Body of pancreas (tissue), 4 donors: Measurements from ENCODE around the gene TTC13. TPM values are rescaled to one million over a fixed set of nuclear protein-coding genes. Genes with fewer than 3 reads are reported as not detected.

Experiments
- ATAC-seq: fragments of 150-250 bp; one replicate; pipeline ENCODE4 v1.9.1; 2016
- DNase-seq, 4 donors: peaks; one replicate each; pipeline ENCODE4 v3.0.0-alpha.2; 2019
- H3K27ac ChIP-seq, 4 donors: fragments of 200-600 bp; sonication (generic); 1 replicate in 3 of 4; 2 replicates in 1 of 4; pipeline versions ENCODE4 v1.5.1 to v1.6.1; 2016 to 2019; ENCODE audit warnings: mild to moderate bottlenecking in 1 of 4, mixed read lengths in 1 of 4, moderate library complexity in 1 of 4
- H3K27me3 ChIP-seq, 2 donors: fragments of 200-600 bp; sonication (generic); one replicate each; pipeline ENCODE4 v1.6.0; 2016; ENCODE audit warnings: mild to moderate bottlenecking in 1 of 2
- H3K36me3 ChIP-seq, 2 donors: fragments of 200-600 bp; sonication (generic); replicated peaks in 1 of 2; 2 replicates each; pipeline ENCODE4 v1.5.1; 2016; ENCODE audit warnings: low read depth in 2 of 2; ENCODE audit not compliant: insufficient read depth in 1 of 2
- H3K4me1 ChIP-seq: fragments of 200-600 bp; sonication (generic); one replicate; pipeline ENCODE4 v1.6.0; 2016
- H3K4me3 ChIP-seq, 2 donors: fragments of 200-600 bp; sonication (generic); 1 replicate in 1 of 2; 2 replicates in 1 of 2; pipeline ENCODE4 v1.5.1; 2016 to 2019
- H3K9me3 ChIP-seq, 3 donors: fragments of 200-600 bp; sonication (generic); 1 replicate in 2 of 3; 2 replicates in 1 of 3; pipeline ENCODE4 v1.5.1; 2016
- POLR2A ChIP-seq, 3 donors: fragments of 450-650 bp; IDR thresholded peaks; one replicate each; pipeline ENCODE4 v1.6.1; 2016; ENCODE audit warnings: antibody characterized with exemption in 3 of 3, mild to moderate bottlenecking in 2 of 3
- WGBS, 2 donors: methylation state at CpG; one replicate each; pipeline ENCODE4 v1.1.5; 2017; 5-methylcytosine and 5-hydroxymethylcytosine counted together
- intact Hi-C: fragments of 100-400 bp; cut with DNase I; formaldehyde crosslinking; loops from one replicate; pipeline ENCODE4 v1.15.1; 2023
- total RNA-seq, 2 donors: library from RNA; depleted of rRNA; stranded (reverse); fragments of >200 nt; gene quantifications; one replicate each; pipeline ENCODE4 v1.1.0, GENCODE V29; 2016
- TF ChIP-seq, protein P1 (sequence below), 7 experiments: fragments of 450-650 bp in 4 of 7; fragments of 200-600 bp in 3 of 7; sonication (generic) in 3 of 7; IDR thresholded peaks; one replicate each; pipeline ENCODE4 v1.5.1; 2016 to 2019; ENCODE audit warnings: antibody characterized with exemption in 7 of 7

Gene TTC13
- total RNA-seq, 2 donors from 2014 or later: 18.2 to 24.4 TPM

DNA sequence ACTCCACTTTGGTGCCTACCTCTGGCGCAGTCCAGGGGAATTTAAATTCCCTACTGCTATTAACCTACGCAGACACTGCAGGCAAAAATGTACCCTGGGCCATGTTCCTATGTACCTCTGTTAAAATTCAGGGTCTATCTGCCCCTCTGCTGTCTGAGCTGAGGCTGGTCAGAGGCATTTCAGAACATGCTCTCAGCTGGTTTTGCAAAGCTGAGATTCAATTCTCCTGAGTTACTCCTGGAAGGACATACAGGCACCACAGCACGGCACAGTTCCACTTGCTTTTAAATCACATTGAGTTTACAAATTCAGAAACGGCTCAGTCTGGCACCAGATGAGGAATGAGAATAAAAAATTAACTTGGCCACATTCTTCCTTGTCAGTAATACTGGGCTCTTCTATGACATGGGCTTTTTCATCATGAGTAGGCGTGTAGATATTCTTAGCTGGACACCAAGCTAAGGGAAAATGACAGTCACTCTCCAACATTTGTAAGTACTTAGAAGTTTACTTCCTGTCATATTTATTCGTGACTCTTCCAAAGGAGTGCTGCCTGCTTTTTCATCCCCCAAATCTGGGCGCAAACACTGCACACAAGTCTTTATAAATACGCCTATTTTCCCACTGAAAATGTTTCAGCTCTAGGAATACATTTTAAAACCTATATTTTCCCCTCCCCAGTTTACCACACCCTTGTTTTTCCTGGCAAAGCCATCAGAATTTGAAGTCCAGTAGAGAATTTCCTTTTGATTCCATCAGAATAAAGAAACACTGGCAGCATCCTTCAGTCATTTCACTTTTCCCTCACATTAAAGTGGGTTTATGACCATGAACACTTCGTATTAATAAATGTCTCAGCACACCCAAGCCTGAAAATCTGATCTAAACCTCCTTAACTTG, 112.2 kb downstream of the TTC13 start:
- ATAC-seq (peak; percentile 34), DNase-seq (peak in 3 of 4 donors; percentile 27 to 41 (median 38))
- Histone ChIP-seq H3K27ac (peak overlapping the region; percentile 94 to 97 (median 95)), H3K27me3 (no peaks in the 10 kb centered on the region), H3K36me3 (no peaks in the 10 kb centered on the region), H3K9me3 (peaks cover 0 to 4% (median 0%) of the 10 kb centered on the region in 3 donors), H3K4me1 (peaks cover 70% of the 10 kb centered on the region), H3K4me3 (no peak overlapping the region)
- TF ChIP-seq, protein P1, sequence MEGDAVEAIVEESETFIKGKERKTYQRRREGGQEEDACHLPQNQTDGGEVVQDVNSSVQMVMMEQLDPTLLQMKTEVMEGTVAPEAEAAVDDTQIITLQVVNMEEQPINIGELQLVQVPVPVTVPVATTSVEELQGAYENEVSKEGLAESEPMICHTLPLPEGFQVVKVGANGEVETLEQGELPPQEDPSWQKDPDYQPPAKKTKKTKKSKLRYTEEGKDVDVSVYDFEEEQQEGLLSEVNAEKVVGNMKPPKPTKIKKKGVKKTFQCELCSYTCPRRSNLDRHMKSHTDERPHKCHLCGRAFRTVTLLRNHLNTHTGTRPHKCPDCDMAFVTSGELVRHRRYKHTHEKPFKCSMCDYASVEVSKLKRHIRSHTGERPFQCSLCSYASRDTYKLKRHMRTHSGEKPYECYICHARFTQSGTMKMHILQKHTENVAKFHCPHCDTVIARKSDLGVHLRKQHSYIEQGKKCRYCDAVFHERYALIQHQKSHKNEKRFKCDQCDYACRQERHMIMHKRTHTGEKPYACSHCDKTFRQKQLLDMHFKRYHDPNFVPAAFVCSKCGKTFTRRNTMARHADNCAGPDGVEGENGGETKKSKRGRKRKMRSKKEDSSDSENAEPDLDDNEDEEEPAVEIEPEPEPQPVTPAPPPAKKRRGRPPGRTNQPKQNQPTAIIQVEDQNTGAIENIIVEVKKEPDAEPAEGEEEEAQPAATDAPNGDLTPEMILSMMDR (IDR thresholded peaks at IDR 0.05): no peak
- TF ChIP-seq POLR2A (IDR thresholded peaks at IDR 0.05): peak in 2 of 3 donors; percentile 55 to 60
- intact Hi-C loops: no loop called here
- WGBS, 2 donors: 41 to 51% methylated on average over 9 of the region's 9 CpGs

DNA sequence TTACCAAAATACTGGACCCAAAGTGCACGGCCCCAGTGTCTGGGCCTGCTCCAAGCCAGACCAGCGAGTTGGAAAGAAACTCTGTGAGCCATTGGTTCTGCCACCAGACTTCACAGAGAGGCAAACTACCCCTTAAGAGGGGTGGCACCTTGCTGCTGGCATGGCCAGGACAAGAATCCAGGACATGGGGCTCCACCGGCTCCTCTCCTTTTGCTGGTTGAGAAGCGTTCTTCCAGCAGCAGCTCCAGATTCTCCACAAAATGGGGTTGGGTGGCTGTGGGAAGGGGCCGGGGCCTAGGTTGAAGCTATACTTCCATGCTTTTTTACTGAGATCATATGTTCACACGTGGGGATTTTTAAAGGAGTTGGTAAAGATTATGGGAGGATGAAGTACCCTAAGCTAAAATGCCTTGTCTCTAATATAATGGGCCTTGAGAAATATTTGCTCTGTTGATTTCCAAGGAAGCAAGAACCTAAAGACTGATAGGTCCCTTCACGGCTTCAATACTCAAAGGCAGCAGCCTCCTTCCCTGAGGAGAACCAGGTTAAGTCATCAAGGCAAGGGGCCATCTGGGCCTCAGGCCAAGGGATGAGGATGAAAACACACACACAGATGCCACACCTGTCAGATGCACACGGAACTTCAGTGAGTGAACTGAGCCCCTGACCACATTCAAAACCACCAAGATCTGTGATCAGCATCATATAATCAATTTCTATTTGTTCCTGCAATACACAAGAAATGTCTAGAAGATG, 113.4 kb downstream of the TTC13 start:
- no peak for TF ChIP-seq POLR2A (IDR thresholded peaks at IDR 0.05)
- TF ChIP-seq, protein P1 (IDR thresholded peaks at IDR 0.05): no peak
- intact Hi-C loops: no loop called here
- no peaks in the 10 kb centered on the region for H3K27me3 ChIP-seq
- peak overlapping the region; percentile 94 to 97 (median 95) for H3K27ac ChIP-seq
- H3K4me3 ChIP-seq: no peak overlapping the region
- DNase-seq: no peak
- no peak for ATAC-seq
- peaks cover 72% of the 10 kb centered on the region for H3K4me1 ChIP-seq
- H3K9me3 ChIP-seq: peaks cover 0 to 4% (median 0%) of the 10 kb centered on the region in 3 donors
- 74 to 80% methylated on average over 8 of the region's 8 CpGs for WGBS, 2 donors
- H3K36me3 ChIP-seq: no peaks in the 10 kb centered on the region

DNA sequence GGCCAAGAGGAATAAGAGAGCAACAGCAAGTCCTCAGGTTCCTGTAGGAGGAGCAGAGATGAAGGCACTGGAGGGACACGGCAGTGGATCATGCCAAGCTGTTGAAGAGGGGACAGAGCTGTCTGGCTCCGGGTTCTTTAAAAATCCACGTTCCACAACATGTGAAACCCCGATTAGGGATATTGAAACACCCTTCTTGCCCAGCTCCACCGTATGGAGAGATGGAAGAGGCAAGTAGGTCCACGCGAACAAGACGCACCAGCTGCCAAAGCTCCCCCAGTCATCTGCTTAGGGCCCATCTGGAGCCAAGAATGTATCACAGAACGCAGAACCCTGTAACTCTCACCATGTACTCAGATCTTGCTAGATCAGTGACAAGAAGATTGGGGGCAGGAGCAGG, 114.2 kb downstream of the TTC13 start:
- intact Hi-C loops: no loop called here
- TF ChIP-seq, protein P1 (IDR thresholded peaks at IDR 0.05): no peak
- TF ChIP-seq POLR2A (IDR thresholded peaks at IDR 0.05): no peak
- 80 to 82% methylated on average over 9 of the region's 9 CpGs for WGBS, 2 donors
- no peak for ATAC-seq
- Histone ChIP-seq H3K4me1 (peaks cover 64% of the 10 kb centered on the region), H3K4me3 (no peak overlapping the region), H3K9me3 (peaks cover 0 to 1% (median 0%) of the 10 kb centered on the region in 3 donors), H3K27me3 (no peaks in the 10 kb centered on the region), H3K27ac (peak overlapping the region in 3 of 4 donors; percentile 95 to 97 (median 95)), H3K36me3 (no peaks in the 10 kb centered on the region)
- no peak for DNase-seq

DNA sequence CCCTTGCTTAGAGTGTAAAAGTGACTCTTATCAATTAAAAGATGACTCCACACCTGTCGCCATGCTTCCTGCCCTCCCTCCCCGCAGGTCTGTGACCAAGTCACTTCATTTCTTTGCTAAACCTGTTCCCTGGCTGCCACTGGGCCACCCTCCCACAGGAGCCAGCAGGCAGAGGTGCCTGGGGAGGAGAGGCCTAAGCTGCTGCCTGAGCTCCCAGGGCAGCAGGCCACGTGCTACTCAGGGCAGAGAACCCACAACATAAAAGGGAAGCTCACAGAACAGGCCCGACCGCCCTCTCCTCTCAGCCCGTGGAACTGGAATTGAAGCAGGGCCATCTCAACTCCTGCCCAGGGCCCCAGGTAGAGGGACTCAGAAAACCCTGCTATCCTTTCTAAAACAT, 115.2 kb downstream of the TTC13 start:
- Histone ChIP-seq H3K4me3 (no peak overlapping the region), H3K36me3 (no peaks in the 10 kb centered on the region), H3K27me3 (no peaks in the 10 kb centered on the region), H3K9me3 (no peaks in the 10 kb centered on the region), H3K27ac (peak overlapping the region in 3 of 4 donors; percentile 95 to 97 (median 95)), H3K4me1 (peaks cover 57% of the 10 kb centered on the region)
- TF ChIP-seq, protein P1 (IDR thresholded peaks at IDR 0.05): peak in 1 of 7 experiments; percentile 9
- TF ChIP-seq POLR2A (IDR thresholded peaks at IDR 0.05): peak in 1 of 3 donors; percentile 15
- 12 to 23% methylated on average over 6 of the region's 6 CpGs for WGBS, 2 donors
- ATAC-seq: peak; percentile 30
- peak; percentile 50 to 79 (median 74) for DNase-seq
- intact Hi-C loops: no loop called here
